WTC11 (cell line): Measurements from ENCODE around the gene BCL7A. TPM values are rescaled to one million over a fixed set of nuclear protein-coding genes. Genes with fewer than 3 reads are reported as not detected.

Experiments used
- ATAC-seq: fragments of 200-7000 bp; cut with Tn5 transposase; 2 replicates; pipeline ENCODE4 v1.10.0; 2021; ENCODE audit warnings: mild to moderate bottlenecking, moderate library complexity
- CTCF ChIA-PET: fragments of 300-600 bp; sonication (Branson Sonifier 250); formaldehyde crosslinking; loops from one replicate; lab custom pipeline; 2021; ENCODE audit warnings: antibody characterized with exemption; lab: Charles Lee
- POLR2A ChIA-PET: fragments of 350-600 bp; sonication (Branson Sonifier 250); formaldehyde crosslinking; loops from one replicate; lab custom pipeline; 2021; ENCODE audit warnings: antibody characterized with exemption; lab: Charles Lee
- DNase-seq: peaks from one replicate; pipeline ENCODE4 v3.0.0; 2021; ENCODE audit warnings: low spot score
- H3K27ac Mint-ChIP-seq: 2 replicates; pipeline ENCODE4 v1.8.0; 2021; ENCODE audit warnings: mixed read lengths
- H3K27me3 Mint-ChIP-seq: 2 replicates; pipeline ENCODE4 v1.8.0; 2021; ENCODE audit warnings: low read depth, mild to moderate bottlenecking, moderate library complexity, mixed read lengths
- H3K36me3 Mint-ChIP-seq: 2 replicates; pipeline ENCODE4 v1.8.0; 2021; ENCODE audit warnings: mixed read lengths
- H3K4me1 Mint-ChIP-seq: 2 replicates; pipeline ENCODE4 v1.8.0; 2022; ENCODE audit warnings: mixed read lengths
- H3K4me3 Mint-ChIP-seq: 2 replicates; pipeline ENCODE4 v1.8.0; 2021; ENCODE audit warnings: mild to moderate bottlenecking, moderate library complexity, mixed read lengths
- H3K9me3 Mint-ChIP-seq: 2 replicates; pipeline ENCODE4 v1.8.0; 2021; ENCODE audit warnings: mixed read lengths
- CREB1 ChIP-seq: sonication (generic); formaldehyde crosslinking; IDR thresholded peaks from 2 replicates; pipeline ENCODE4 v1.8.0; 2023; ENCODE audit warnings: mild to moderate bottlenecking, missing genetic modification reagents
- ELF4 ChIP-seq: sonication (generic); formaldehyde crosslinking; IDR thresholded peaks from 2 replicates; pipeline ENCODE4 v1.8.1; 2022; ENCODE audit warnings: low read depth, mild to moderate bottlenecking, moderate library complexity, missing genetic modification reagents
- ETV6 ChIP-seq: sonication (generic); formaldehyde crosslinking; IDR thresholded peaks from 2 replicates; pipeline ENCODE4 v1.8.1; 2022; ENCODE audit warnings: mild to moderate bottlenecking, missing genetic modification reagents
- FOXJ3 ChIP-seq: sonication (generic); formaldehyde crosslinking; IDR thresholded peaks from 2 replicates; pipeline ENCODE4 v1.9.0; 2021; ENCODE audit warnings: missing genetic modification reagents, mild to moderate bottlenecking, borderline replicate concordance
- GABPB1 ChIP-seq: sonication (generic); formaldehyde crosslinking; IDR thresholded peaks from 2 replicates; pipeline ENCODE4 v1.8.1; 2023; ENCODE audit warnings: mild to moderate bottlenecking, missing genetic modification reagents
- GRHL2 ChIP-seq: fragments of 250-450 bp; sonication (Bioruptor Pico); IDR thresholded peaks from 2 replicates; pipeline ENCODE4 v1.8.0; 2022; ENCODE audit warnings: mild to moderate bottlenecking, moderate library complexity; ENCODE audit not compliant: insufficient replicate concordance, severe bottlenecking
- JAZF1 ChIP-seq: fragments of 250-450 bp; sonication (Bioruptor Pico); IDR thresholded peaks from 2 replicates; pipeline ENCODE4 v1.9.0; 2021; ENCODE audit warnings: moderate library complexity, mild to moderate bottlenecking, inconsistent platforms
- MYBL2 ChIP-seq: sonication (generic); formaldehyde crosslinking; IDR thresholded peaks from 2 replicates; pipeline ENCODE4 v1.8.1; 2023; ENCODE audit warnings: mild to moderate bottlenecking, moderate library complexity, missing genetic modification reagents
- NFE2L1 ChIP-seq: sonication (generic); formaldehyde crosslinking; IDR thresholded peaks from 2 replicates; pipeline ENCODE4 v1.8.1; 2023; ENCODE audit warnings: missing genetic modification reagents
- NR1H2 ChIP-seq: sonication (generic); formaldehyde crosslinking; IDR thresholded peaks from 2 replicates; pipeline ENCODE4 v1.9.0; 2021; ENCODE audit warnings: mild to moderate bottlenecking, moderate library complexity, missing genetic modification reagents
- NR3C1 ChIP-seq: sonication (generic); formaldehyde crosslinking; conservative IDR thresholded peaks from 2 replicates; pipeline ENCODE4 v1.8.1; 2023; ENCODE audit warnings: low read depth, mild to moderate bottlenecking, missing genetic modification reagents
- TCF7 ChIP-seq: sonication (generic); formaldehyde crosslinking; IDR thresholded peaks from 2 replicates; pipeline ENCODE4 v1.8.0; 2022; ENCODE audit warnings: mild to moderate bottlenecking, low read depth, missing genetic modification reagents, moderate library complexity
- ZNF263 ChIP-seq: sonication (generic); formaldehyde crosslinking; IDR thresholded peaks from 2 replicates; pipeline ENCODE4 v1.8.1; 2022; ENCODE audit warnings: low read depth, mild to moderate bottlenecking, moderate library complexity, missing genetic modification reagents
- total RNA-seq: library from RNA; stranded (reverse); gene quantifications from 3 replicates; pipeline ENCODE4 v1.2.3, GENCODE V29; 2021
- TF ChIP-seq, protein P1 (sequence below): sonication (generic); formaldehyde crosslinking; IDR thresholded peaks from 2 replicates; pipeline ENCODE4 v1.8.1; 2023; ENCODE audit warnings: mild to moderate bottlenecking, missing genetic modification reagents, borderline replicate concordance
- TF ChIP-seq, protein P2 (sequence below): sonication (generic); formaldehyde crosslinking; conservative IDR thresholded peaks from 2 replicates; pipeline ENCODE4 v1.8.1; 2022; ENCODE audit warnings: mild to moderate bottlenecking, missing genetic modification reagents
- TF ChIP-seq, protein P3 (sequence below): sonication (generic); formaldehyde crosslinking; IDR thresholded peaks from 2 replicates; pipeline ENCODE4 v1.8.1; 2023; ENCODE audit warnings: mild to moderate bottlenecking, moderate library complexity, missing genetic modification reagents

Gene BCL7A
- total RNA-seq, 1 experiment from 2014 or later: 19.7 TPM

DNA sequence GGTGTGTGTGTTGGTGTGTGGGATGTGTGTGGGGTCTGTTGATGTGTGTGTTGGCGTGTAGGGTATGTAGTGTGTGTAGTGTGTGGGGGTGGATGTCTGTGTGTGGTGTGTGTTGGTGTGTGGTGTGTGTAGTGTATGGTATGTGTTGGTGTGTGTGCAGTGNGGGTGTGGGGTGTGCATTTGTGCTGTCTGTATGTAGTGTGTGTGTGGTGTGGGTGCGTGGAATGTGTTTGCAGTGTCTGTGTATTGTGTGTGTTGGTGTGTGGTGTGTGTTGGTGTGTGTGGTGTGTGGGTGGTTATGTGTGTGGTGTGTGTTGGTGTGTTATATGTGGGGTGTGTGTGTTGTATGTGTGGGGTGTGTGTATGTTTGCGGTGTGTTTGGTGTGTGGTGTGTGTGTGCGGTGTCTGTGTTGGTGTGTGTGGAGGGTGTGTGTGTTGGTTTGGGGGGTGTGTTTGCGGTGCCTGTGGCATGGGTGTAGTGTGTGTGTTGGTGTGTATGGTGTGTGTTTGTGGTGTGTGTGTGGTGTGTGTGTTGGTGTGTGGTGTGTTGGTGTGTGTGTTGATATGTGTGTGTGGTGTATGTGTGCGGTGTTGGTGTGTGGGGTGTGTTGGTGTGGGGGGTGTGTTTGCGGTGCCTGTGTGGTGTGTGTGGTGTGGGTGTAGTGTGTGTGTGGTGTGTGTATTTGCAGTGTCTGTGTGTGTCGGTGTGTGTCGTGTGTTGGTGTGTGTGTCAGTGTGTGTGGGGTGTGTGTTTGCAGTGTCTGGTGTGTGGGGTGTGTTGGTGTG, 71.6 kb downstream of the BCL7A start (continued):
- TF ChIP-seq, protein P1, sequence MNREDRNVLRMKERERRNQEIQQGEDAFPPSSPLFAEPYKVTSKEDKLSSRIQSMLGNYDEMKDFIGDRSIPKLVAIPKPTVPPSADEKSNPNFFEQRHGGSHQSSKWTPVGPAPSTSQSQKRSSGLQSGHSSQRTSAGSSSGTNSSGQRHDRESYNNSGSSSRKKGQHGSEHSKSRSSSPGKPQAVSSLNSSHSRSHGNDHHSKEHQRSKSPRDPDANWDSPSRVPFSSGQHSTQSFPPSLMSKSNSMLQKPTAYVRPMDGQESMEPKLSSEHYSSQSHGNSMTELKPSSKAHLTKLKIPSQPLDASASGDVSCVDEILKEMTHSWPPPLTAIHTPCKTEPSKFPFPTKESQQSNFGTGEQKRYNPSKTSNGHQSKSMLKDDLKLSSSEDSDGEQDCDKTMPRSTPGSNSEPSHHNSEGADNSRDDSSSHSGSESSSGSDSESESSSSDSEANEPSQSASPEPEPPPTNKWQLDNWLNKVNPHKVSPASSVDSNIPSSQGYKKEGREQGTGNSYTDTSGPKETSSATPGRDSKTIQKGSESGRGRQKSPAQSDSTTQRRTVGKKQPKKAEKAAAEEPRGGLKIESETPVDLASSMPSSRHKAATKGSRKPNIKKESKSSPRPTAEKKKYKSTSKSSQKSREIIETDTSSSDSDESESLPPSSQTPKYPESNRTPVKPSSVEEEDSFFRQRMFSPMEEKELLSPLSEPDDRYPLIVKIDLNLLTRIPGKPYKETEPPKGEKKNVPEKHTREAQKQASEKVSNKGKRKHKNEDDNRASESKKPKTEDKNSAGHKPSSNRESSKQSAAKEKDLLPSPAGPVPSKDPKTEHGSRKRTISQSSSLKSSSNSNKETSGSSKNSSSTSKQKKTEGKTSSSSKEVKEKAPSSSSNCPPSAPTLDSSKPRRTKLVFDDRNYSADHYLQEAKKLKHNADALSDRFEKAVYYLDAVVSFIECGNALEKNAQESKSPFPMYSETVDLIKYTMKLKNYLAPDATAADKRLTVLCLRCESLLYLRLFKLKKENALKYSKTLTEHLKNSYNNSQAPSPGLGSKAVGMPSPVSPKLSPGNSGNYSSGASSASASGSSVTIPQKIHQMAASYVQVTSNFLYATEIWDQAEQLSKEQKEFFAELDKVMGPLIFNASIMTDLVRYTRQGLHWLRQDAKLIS (CRISPR knock-in tag): no peak
- TF ChIP-seq, protein P2, sequence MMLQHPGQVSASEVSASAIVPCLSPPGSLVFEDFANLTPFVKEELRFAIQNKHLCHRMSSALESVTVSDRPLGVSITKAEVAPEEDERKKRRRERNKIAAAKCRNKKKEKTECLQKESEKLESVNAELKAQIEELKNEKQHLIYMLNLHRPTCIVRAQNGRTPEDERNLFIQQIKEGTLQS (CRISPR knock-in tag): no peak
- TF ChIP-seq GRHL2 (CRISPR knock-in tag) (no peak), GABPB1 (no peak), JAZF1 (CRISPR knock-in tag) (no peak), NR3C1 (CRISPR knock-in tag) (no peak), TCF7 (CRISPR knock-in tag) (no peak)
- TF ChIP-seq, all 79 proteins: peak for 0

DNA sequence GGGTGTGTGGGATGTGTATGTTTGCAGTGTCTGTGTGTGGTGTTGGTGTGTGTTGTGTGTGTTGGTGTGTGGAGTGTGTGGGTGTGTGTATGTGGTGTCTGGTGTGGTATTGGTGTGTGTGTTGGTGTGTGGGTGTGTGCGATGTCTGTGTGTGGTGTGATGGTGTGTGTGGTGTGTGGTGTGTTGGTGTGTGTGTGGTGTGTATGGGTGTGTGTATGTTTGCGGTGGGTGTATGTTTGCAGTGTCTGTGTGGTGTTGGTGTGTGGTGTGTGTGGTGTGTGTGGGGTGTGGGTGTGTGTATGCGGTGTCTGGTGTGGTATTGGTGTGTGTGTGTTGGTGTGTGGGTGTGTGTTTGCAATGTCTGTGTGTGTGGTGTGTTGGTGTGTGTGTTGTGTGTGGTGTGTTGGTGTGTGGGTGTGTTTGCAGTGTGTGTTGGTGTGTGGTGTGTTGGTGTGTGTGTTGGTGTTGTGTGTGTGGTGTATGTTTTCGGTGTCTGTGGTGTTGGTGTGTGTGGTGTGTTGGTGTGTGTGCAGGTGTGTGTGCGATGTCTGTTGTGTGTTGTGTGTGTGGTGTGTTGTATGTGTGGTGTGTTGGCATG, 72.6 kb downstream of the BCL7A start:
- Mint-ChIP-seq H3K4me1 (peaks cover 28% of the 10 kb centered on the region), H3K36me3 (no peaks in the 10 kb centered on the region), H3K27ac (no peak overlapping the region), H3K27me3 (no peaks in the 10 kb centered on the region), H3K4me3 (no peak overlapping the region), H3K9me3 (no peaks in the 10 kb centered on the region)
- no peak for ATAC-seq
- DNase-seq: no peak
- TF ChIP-seq TCF7 (CRISPR knock-in tag) (0 out of 2 replicates have a peak, but pooled peaks have one; percentile 33), ELF4 (no peak), ZNF263 (CRISPR knock-in tag) (no peak), MYBL2 (no peak), NR1H2 (CRISPR knock-in tag) (no peak), NFE2L1 (CRISPR knock-in tag) (0 out of 2 replicates have a peak, but pooled peaks have one; percentile 45), ETV6 (CRISPR knock-in tag) (no peak), CREB1 (CRISPR knock-in tag) (no peak), FOXJ3 (CRISPR knock-in tag) (no peak)
- TF ChIP-seq, protein P3, sequence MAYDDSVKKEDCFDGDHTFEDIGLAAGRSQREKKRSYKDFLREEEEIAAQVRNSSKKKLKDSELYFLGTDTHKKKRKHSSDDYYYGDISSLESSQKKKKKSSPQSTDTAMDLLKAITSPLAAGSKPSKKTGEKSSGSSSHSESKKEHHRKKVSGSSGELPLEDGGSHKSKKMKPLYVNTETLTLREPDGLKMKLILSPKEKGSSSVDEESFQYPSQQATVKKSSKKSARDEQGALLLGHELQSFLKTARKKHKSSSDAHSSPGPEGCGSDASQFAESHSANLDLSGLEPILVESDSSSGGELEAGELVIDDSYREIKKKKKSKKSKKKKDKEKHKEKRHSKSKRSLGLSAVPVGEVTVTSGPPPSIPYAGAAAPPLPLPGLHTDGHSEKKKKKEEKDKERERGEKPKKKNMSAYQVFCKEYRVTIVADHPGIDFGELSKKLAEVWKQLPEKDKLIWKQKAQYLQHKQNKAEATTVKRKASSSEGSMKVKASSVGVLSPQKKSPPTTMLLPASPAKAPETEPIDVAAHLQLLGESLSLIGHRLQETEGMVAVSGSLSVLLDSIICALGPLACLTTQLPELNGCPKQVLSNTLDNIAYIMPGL (CRISPR knock-in tag): no peak
- TF ChIP-seq, protein P1 (CRISPR knock-in tag): no peak
- ChIA-PET CTCF (no interaction called here), POLR2A (no interaction called here)
